RPMI7951 (cell line): Measurements from ENCODE around the gene FOXA3. TPM values are rescaled to one million over a fixed set of nuclear protein-coding genes. Genes with fewer than 3 reads are reported as not detected.
"Not testable (repeated sequence)": the region's sequence is repeated elsewhere in the genome, so short reads cannot be mapped to it uniquely, and the experiment has no call there.

ENCODE experiments used
- DNase-seq: peaks from one replicate; pipeline ENCODE4 v3.0.0-alpha.2; 2012; ENCODE audit warnings: low read depth
- total RNA-seq: library from RNA; depleted of rRNA; stranded (reverse); fragments of >200 nt; shearing (Covaris generic); gene quantifications from 2 replicates; pipeline ENCODE4 v1.2.3, GENCODE V29; 2014

FOXA3 gene
- total RNA-seq, 1 experiment from 2014 or later = not detected

- DNase-seq = no peak
These were observed 35.6 kb upstream of the FOXA3 start for GRCh38 chr19:45828523-45828922.

GRCh38 chr19:45828945-45829344 is 35.2 kb upstream of the FOXA3 start:
- no peak for DNase-seq

GRCh38 chr19:45834970-45835369 is 29.2 kb upstream of the FOXA3 start:
- no peak for DNase-seq

- no peak for DNase-seq
These were observed 21.9 kb upstream of the FOXA3 start for GRCh38 chr19:45842198-45842597.

GRCh38 chr19:45847663-45848062 is 16.5 kb upstream of the FOXA3 start:
- no peak for DNase-seq

- no peak for DNase-seq
These were observed 15.2 kb upstream of the FOXA3 start for GRCh38 chr19:45848922-45849321.

GRCh38 chr19:45852145-45852750 is 11.9 kb upstream of the FOXA3 start:
- no peak for DNase-seq

GRCh38 chr19:45852983-45853382 is 11.1 kb upstream of the FOXA3 start:
- no peak for DNase-seq

- DNase-seq = no peak
These were observed 9.9 kb upstream of the FOXA3 start for GRCh38 chr19:45854167-45854778.

GRCh38 chr19:45860359-45861259 is 3.5 kb upstream of the FOXA3 start:
- DNase-seq = no peak

- DNase-seq = no peak
These were observed 1.9 kb upstream of the FOXA3 start for GRCh38 chr19:45862271-45862563.

GRCh38 chr19:45862564-45863334 is 1.4 kb upstream of the FOXA3 start, which contains the start of gene SYMPK:
SYMPK (minus strand) TSS chr19:45863147; CDS start chr19:45854495, 8,652 bp downstream.
- peak; percentile 98 for DNase-seq

- DNase-seq = no peak
These were observed 739 bp upstream of the FOXA3 start for GRCh38 chr19:45863335-45863839.

- no peak for DNase-seq
These were observed 530 bp downstream of the FOXA3 start for GRCh38 chr19:45864629-45865082.

GRCh38 chr19:45865269-45865948 is 1.3 kb downstream of the FOXA3 start:
- DNase-seq = no peak

- DNase-seq = no peak
These were observed 2.5 kb downstream of the FOXA3 start for GRCh38 chr19:45866400-45867176.

GRCh38 chr19:45867241-45867640 is 3.1 kb downstream of the FOXA3 start:
- not testable (repeated sequence) for DNase-seq

GRCh38 chr19:45870798-45871197 is 6.7 kb downstream of the FOXA3 start:
- DNase-seq = no peak

- DNase-seq = no peak
These were observed 8.2 kb downstream of the FOXA3 start for GRCh38 chr19:45872095-45872919.
